Measurements from ENCODE around the gene MRFAP1.

DNA sequence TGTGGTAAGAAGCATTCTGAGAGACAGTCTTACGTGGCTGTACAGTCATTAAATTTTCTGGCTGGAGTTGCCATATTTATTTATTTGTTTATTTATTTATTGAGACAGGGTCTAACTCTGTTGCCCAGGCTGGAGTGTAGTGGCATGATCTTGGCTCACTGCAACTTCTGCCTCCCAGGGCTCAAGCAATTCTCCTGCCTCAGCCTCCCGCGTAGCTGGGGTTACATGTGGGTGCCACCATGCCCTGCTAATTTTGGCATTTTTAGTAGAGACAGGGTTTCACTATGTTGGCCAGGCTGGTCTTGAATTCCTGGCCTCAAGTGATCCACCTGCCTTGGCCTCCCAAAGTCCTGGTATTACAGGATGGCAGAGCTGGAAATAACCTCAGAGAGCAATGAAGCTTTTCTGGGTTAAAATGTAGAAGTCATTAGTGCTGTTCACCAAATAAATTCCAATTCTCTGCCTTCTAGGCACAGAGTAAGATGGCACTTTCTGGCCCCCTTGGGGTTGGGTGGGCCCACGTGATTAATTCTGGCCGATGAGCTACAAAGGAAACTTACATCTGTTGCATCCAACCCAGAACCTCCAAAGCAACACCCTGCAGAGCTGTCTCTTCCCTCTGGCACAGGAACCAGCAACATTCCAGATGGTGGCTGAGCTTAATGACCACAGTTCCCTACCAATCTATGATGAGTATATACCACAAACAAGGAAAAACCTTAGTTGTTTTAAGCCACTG, 4.5 kb downstream of the MRFAP1 start:
- TF ChIP-seq POLR2A (IDR thresholded peaks at IDR 0.05) (no peak), EP300 (IDR thresholded peaks at IDR 0.05) (no peak), POLR2AphosphoS5 (IDR thresholded peaks at IDR 0.05) (no peak)
- TF ChIP-seq, protein P1, sequence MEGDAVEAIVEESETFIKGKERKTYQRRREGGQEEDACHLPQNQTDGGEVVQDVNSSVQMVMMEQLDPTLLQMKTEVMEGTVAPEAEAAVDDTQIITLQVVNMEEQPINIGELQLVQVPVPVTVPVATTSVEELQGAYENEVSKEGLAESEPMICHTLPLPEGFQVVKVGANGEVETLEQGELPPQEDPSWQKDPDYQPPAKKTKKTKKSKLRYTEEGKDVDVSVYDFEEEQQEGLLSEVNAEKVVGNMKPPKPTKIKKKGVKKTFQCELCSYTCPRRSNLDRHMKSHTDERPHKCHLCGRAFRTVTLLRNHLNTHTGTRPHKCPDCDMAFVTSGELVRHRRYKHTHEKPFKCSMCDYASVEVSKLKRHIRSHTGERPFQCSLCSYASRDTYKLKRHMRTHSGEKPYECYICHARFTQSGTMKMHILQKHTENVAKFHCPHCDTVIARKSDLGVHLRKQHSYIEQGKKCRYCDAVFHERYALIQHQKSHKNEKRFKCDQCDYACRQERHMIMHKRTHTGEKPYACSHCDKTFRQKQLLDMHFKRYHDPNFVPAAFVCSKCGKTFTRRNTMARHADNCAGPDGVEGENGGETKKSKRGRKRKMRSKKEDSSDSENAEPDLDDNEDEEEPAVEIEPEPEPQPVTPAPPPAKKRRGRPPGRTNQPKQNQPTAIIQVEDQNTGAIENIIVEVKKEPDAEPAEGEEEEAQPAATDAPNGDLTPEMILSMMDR (IDR thresholded peaks at IDR 0.05), result no peak

Measured in sigmoid colon (tissue), 4 donors.